Kidney (tissue), 14 donors: Measurements from ENCODE around the gene ENTPD8. TPM values are rescaled to one million over a fixed set of nuclear protein-coding genes. Genes with fewer than 3 reads are reported as not detected.

Experiments
- DNase-seq, 5 donors: peaks; one replicate each; pipeline ENCODE4 v3.0.0-alpha.2; 2013 to 2020
- FAIRE-seq: peaks from 2 replicates; lab custom pipeline; 2012; peaks lifted over from hg19 to GRCh38; lab: Jason Lieb, UNC
- H3K27ac ChIP-seq, 2 donors: one replicate each; pipeline ENCODE4 v1.7.0; 2013; ENCODE audit warnings: low read depth in 2 of 2, low read length in 2 of 2, inconsistent platforms in 1 of 2
- H3K27me3 ChIP-seq: one replicate; pipeline ENCODE4 v1.7.1; 2013; ENCODE audit warnings: low read length, inconsistent platforms; ENCODE audit not compliant: control insufficient read depth, insufficient read depth
- H3K36me3 ChIP-seq, 3 donors: one replicate each; pipeline versions ENCODE4 v1.7.0 to v1.7.1; 2013; ENCODE audit warnings: low read length in 3 of 3, control low read depth in 1 of 3, inconsistent platforms in 1 of 3; ENCODE audit not compliant: insufficient read depth in 3 of 3, control insufficient read depth in 2 of 3
- H3K4me1 ChIP-seq, 3 donors: one replicate each; pipeline versions ENCODE4 v1.7.0 to v1.7.1; 2013; ENCODE audit warnings: low read length in 3 of 3, inconsistent platforms in 1 of 3, low read depth in 1 of 3; ENCODE audit not compliant: control insufficient read depth in 2 of 3, insufficient read depth in 2 of 3
- H3K4me3 ChIP-seq, 3 donors: one replicate each; pipeline versions ENCODE4 v1.7.0 to v1.8.1; 2013; ENCODE audit warnings: low read length in 3 of 3, control low read depth in 1 of 3, inconsistent platforms in 1 of 3
- H3K9ac ChIP-seq, 3 donors: one replicate each; pipeline versions ENCODE4 v1.7.0 to v1.7.1; 2013; ENCODE audit warnings: low read length in 3 of 3, control low read depth in 1 of 3, inconsistent platforms in 1 of 3
- H3K9me3 ChIP-seq, 3 donors: one replicate each; pipeline versions ENCODE4 v1.7.0 to v1.7.1; 2013; ENCODE audit warnings: low read length in 3 of 3, control low read depth in 1 of 3, inconsistent platforms in 1 of 3; ENCODE audit not compliant: control insufficient read depth in 2 of 3, insufficient read depth in 1 of 3
- CTCF ChIP-seq: IDR thresholded peaks from 3 replicates; pipeline ENCODE4 v1.5.1; 2012; ENCODE audit warnings: mild to moderate bottlenecking, moderate library complexity, borderline replicate concordance; ENCODE audit not compliant: insufficient read depth; ENCODE audit errors: extremely low read depth
- intact Hi-C: fragments of 100-400 bp; cut with DNase I; formaldehyde crosslinking; loops from one replicate; pipeline ENCODE4 v1.11.1; 2022
- polyA plus RNA-seq: library from polyadenylated mRNA; stranded (reverse); fragments of 350-450 nt; fragmentation: Illumina TruSeq; extraction: RNeasy Lipid Tissue Mini Kit (QIAGEN cat#74804); gene quantifications from one replicate; pipeline ENCODE4 v1.2.3, GENCODE V29; 2014; ENCODE audit warnings: low read depth, low replicate concordance; ENCODE audit not compliant: insufficient read depth
- total RNA-seq: library from RNA; stranded (reverse); fragmentation: NEBNext Ultra II Directional; extraction: Animal tissue kit (Norgen Biotek cat#: 25700); gene quantifications from one replicate; pipeline ENCODE4 v1.2.1, GENCODE V29; 2021
- donor health status: control.
- donor health status: control.
- donor health status: control.
- donor health status: control.
- donor health status: control.
- donor health status: DM: yes; HTN: yes; CAD: no.
- donor health status: Normal renal cell carcinoma (clear cell type).

The ENTPD8 gene
- total and polyA plus RNA-seq, 2 donors from 2014 or later = 5.0 to 5.2 TPM

- H3K4me1 ChIP-seq = peaks cover 0 to 6% (median 0%) of the 10 kb centered on the region in 3 donors
- no peak overlapping the region for H3K9ac ChIP-seq
- FAIRE-seq = no peak
- H3K27me3 ChIP-seq = no peaks in the 10 kb centered on the region
- no peak overlapping the region for H3K4me3 ChIP-seq
- DNase-seq = peak in 4 of 5 donors; percentile 21 to 74 (median 47)
- no peaks in the 10 kb centered on the region for H3K36me3 ChIP-seq
- no peak overlapping the region for H3K27ac ChIP-seq
- intact Hi-C loops = no loop called here
- H3K9me3 ChIP-seq = no peaks in the 10 kb centered on the region
- no peak for TF ChIP-seq CTCF
These were observed 6.8 kb upstream of the ENTPD8 start for GRCh38 chr9:137447722-137448601.

GRCh38 chr9:137446851-137447471, 5.8 kb upstream of the ENTPD8 start:
- FAIRE-seq = no peak
- intact Hi-C loops = no loop called here

GRCh38 chr9:137445930-137446431, 4.8 kb upstream of the ENTPD8 start:
- intact Hi-C loops = no loop called here
- no peaks in the 10 kb centered on the region for H3K36me3 ChIP-seq
- H3K27me3 ChIP-seq = no peaks in the 10 kb centered on the region
- H3K4me1 ChIP-seq = peaks cover 0 to 6% (median 0%) of the 10 kb centered on the region in 3 donors
- H3K9me3 ChIP-seq = no peaks in the 10 kb centered on the region
- DNase-seq (peak in 2 of 5 donors; percentile 6 to 75), FAIRE-seq (no peak)
- H3K27ac ChIP-seq = no peak overlapping the region
- no peak for TF ChIP-seq CTCF
- H3K9ac ChIP-seq = no peak overlapping the region
- H3K4me3 ChIP-seq = no peak overlapping the region

More at GRCh38 chr9:137446851-137447471, 5.8 kb upstream of the ENTPD8 start:
- Histone ChIP-seq H3K9me3 (no peaks in the 10 kb centered on the region), H3K4me1 (peaks cover 0 to 6% (median 0%) of the 10 kb centered on the region in 3 donors), H3K27me3 (no peaks in the 10 kb centered on the region), H3K27ac (no peak overlapping the region), H3K9ac (no peak overlapping the region), H3K36me3 (no peaks in the 10 kb centered on the region), H3K4me3 (no peak overlapping the region)
- TF ChIP-seq CTCF = no peak
- peak in 1 of 5 donors; percentile 67 for DNase-seq
